HL-60 (cell line): ENCODE results near the gene NTS.

Experiments used
- DNase-seq, 2 experiments: peaks; one replicate each; pipeline ENCODE4 v3.0.0-alpha.2; 2010 to 2020; ENCODE audit warnings: low read depth in 1 of 2, low spot score in 1 of 2
- H3K27ac ChIP-seq: fragments of 250-450 bp; sonication (Bioruptor Pico); replicated peaks from 2 replicates; pipeline ENCODE4 v1.5.1; 2020; ENCODE audit warnings: mild to moderate bottlenecking, moderate library complexity
- H3K27me3 ChIP-seq: fragments of 250-450 bp; sonication (Bioruptor Pico); 2 replicates; pipeline ENCODE4 v1.5.1; 2021; ENCODE audit warnings: mild to moderate bottlenecking, moderate library complexity; ENCODE audit not compliant: insufficient read depth, poor library complexity, severe bottlenecking
- H3K4me3 ChIP-seq: replicated peaks from 2 replicates; pipeline ENCODE4 v1.5.1; 2011; ENCODE audit warnings: mild to moderate bottlenecking, control low read depth, low read length; ENCODE audit not compliant: insufficient read depth
- GABPA ChIP-seq: IDR thresholded peaks from 2 replicates; pipeline ENCODE4 v1.6.1; 2012; ENCODE audit warnings: low read depth
- POLR2AphosphoS5 ChIP-seq: IDR thresholded peaks from 2 replicates; pipeline ENCODE4 v1.6.1; 2012; ENCODE audit warnings: low read depth
- SPI1 ChIP-seq: IDR thresholded peaks from 2 replicates; pipeline ENCODE4 v1.6.1; 2012; ENCODE audit warnings: low read depth, mild to moderate bottlenecking, borderline replicate concordance
- TF ChIP-seq, protein P1 (sequence below): IDR thresholded peaks from 2 replicates; pipeline ENCODE4 v1.6.1; 2012; ENCODE audit warnings: low read depth; ENCODE audit not compliant: insufficient replicate concordance
- TF ChIP-seq, protein P2 (sequence below): IDR thresholded peaks from one replicate; pipeline ENCODE4 v1.5.1; 2011; ENCODE audit warnings: low read length, control low read depth, inconsistent platforms; ENCODE audit not compliant: insufficient read depth

Gene NTS

DNA sequence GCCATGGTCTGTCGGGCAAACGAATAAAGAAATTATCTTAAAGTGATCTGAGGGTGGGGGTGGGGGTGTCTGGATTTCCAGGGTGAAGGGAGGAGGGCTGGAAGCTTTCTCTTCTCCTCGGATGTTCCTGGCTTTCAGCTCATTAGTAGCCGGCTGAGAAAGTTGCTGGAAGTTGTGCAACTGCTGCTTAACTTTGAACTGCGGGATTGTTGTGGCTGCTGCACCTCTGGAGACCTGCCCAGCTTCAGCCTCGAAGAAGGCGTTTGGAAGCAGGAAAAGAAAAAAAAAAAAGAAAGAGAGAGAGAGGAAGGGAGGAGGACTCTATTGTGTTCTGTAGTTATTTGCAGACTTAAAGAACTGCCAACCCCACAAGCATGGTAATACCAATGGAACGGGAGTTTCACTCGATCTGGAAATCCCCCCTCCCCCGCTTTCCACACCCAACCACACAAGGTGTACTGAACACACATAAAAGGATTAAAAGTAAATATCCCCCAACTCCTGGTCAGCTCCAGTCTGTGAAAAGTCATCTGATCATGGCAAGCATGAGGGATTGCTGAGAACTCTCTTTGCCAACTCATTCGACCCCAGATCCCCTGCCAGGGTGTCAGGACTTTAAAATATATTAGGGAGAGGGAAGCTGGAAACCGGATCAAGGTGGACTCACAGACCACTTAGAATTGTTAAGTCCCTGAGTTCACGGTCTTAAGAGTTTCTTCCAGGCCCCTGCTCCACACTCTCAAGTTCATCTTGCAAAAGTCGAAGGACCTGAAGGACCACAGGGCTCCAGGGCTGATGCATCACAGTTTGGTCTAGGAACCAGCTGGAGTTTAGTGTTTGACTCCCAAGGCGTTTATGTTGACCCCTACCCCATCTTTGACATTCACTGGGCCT is 37.7 kb upstream of the NTS start, which contains the start of gene RASSF9:
TSS of gene RASSF9 (minus strand) at position 213 of the 894 bp plus-strand sequence. CDS start at position 5, 208 bp downstream.
- DNase-seq = no peak
- no peak within 1 kb of the TSS for H3K27ac ChIP-seq
- H3K27me3 ChIP-seq = no peaks in the 10 kb centered on the region
- TF ChIP-seq, protein P1, sequence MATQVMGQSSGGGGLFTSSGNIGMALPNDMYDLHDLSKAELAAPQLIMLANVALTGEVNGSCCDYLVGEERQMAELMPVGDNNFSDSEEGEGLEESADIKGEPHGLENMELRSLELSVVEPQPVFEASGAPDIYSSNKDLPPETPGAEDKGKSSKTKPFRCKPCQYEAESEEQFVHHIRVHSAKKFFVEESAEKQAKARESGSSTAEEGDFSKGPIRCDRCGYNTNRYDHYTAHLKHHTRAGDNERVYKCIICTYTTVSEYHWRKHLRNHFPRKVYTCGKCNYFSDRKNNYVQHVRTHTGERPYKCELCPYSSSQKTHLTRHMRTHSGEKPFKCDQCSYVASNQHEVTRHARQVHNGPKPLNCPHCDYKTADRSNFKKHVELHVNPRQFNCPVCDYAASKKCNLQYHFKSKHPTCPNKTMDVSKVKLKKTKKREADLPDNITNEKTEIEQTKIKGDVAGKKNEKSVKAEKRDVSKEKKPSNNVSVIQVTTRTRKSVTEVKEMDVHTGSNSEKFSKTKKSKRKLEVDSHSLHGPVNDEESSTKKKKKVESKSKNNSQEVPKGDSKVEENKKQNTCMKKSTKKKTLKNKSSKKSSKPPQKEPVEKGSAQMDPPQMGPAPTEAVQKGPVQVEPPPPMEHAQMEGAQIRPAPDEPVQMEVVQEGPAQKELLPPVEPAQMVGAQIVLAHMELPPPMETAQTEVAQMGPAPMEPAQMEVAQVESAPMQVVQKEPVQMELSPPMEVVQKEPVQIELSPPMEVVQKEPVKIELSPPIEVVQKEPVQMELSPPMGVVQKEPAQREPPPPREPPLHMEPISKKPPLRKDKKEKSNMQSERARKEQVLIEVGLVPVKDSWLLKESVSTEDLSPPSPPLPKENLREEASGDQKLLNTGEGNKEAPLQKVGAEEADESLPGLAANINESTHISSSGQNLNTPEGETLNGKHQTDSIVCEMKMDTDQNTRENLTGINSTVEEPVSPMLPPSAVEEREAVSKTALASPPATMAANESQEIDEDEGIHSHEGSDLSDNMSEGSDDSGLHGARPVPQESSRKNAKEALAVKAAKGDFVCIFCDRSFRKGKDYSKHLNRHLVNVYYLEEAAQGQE = no peak
- no peak for TF ChIP-seq POLR2AphosphoS5
- no peak for TF ChIP-seq SPI1
- TF ChIP-seq, protein P2, sequence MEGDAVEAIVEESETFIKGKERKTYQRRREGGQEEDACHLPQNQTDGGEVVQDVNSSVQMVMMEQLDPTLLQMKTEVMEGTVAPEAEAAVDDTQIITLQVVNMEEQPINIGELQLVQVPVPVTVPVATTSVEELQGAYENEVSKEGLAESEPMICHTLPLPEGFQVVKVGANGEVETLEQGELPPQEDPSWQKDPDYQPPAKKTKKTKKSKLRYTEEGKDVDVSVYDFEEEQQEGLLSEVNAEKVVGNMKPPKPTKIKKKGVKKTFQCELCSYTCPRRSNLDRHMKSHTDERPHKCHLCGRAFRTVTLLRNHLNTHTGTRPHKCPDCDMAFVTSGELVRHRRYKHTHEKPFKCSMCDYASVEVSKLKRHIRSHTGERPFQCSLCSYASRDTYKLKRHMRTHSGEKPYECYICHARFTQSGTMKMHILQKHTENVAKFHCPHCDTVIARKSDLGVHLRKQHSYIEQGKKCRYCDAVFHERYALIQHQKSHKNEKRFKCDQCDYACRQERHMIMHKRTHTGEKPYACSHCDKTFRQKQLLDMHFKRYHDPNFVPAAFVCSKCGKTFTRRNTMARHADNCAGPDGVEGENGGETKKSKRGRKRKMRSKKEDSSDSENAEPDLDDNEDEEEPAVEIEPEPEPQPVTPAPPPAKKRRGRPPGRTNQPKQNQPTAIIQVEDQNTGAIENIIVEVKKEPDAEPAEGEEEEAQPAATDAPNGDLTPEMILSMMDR = no peak
- TF ChIP-seq GABPA = no peak
- no peak within 1 kb of the TSS for H3K4me3 ChIP-seq

DNA sequence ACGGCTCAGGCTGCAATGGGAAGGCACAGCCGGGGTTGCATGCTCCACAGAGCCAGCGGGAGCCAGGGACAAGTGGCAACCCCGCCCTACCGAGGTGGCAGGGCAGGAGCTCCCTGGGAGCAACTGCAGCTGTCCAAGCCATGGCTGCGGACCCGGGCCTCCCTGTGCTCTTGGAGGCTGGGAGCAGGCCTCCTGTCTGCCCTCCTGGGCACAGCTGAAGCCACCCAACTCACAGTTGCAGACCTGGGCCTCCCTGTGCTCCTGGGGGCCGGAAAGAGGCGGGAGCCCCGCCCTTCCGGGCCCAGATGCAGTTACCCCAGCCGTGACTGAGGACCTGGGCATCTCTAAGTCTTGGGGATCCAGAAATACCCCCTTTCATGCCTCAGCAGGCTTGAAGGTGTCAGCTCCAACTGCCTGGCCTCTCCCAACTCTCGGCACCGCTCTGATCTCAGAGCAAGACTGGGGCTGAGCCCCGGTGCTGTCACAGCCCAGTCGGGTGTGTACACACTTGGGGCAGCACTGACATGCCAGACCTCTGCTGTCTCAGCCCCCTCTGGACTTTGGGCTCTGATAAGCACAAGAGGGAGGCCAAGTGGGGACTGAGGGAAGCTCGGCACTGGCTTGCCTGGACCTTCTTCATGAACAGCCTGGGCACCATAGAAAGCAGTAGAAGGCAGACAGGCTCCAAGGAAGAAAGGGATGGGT is 30.3 kb upstream of the NTS start:
- Histone ChIP-seq H3K27ac (no peak overlapping the region), H3K27me3 (no peaks in the 10 kb centered on the region), H3K4me3 (no peak overlapping the region)
- DNase-seq = no peak
- no peak for TF ChIP-seq SPI1
- no peak for TF ChIP-seq POLR2AphosphoS5
- TF ChIP-seq, protein P2 = no peak
- TF ChIP-seq, protein P1 = no peak
- no peak for TF ChIP-seq GABPA

DNA sequence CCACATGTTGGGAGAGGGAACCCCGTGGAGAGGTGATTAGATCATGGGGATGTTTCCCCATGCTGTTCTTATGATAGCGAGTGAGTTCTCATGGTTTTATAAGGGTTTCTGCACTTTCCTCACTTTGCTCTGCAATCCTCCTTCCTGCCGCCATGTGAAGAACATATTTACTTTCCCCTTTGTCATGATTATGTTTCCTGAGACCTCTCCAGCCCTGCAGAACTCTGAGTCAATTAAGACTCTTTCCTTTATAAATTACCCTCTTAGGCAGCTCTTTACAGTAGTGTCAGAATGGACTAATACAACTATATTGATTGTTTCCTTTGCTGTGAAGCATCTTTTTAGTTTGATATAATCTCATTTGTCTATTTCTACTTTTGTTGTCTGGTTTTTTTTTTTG is 24.8 kb upstream of the NTS start:
- H3K27ac ChIP-seq = no peak overlapping the region
- TF ChIP-seq GABPA (no peak), SPI1 (no peak), POLR2AphosphoS5 (no peak)
- TF ChIP-seq, protein P1 = no peak
- TF ChIP-seq, protein P2 = no peak
- H3K4me3 ChIP-seq = no peak overlapping the region
- no peaks in the 10 kb centered on the region for H3K27me3 ChIP-seq
- no peak for DNase-seq
